PC-3 (cell line): ENCODE results near the gene LIMA1. TPM values are rescaled to one million over a fixed set of nuclear protein-coding genes. Genes with fewer than 3 reads are reported as not detected.

Experiments used
- ATAC-seq: fragments of 200-7000 bp; cut with Tn5 transposase; 2 replicates; pipeline ENCODE4 v1.9.1; 2020; ENCODE audit warnings: mild to moderate bottlenecking, moderate library complexity
- BruUV-seq: library from RNA; stranded (reverse); fragments of 400-500 nt; replicated peaks from 2 replicates; lab custom pipeline; 2021; lab: Mats Ljungman, UMichigan
- CTCF ChIA-PET: fragments of 300-600 bp; sonication (Branson Sonifier 250); formaldehyde crosslinking; loops from one replicate; lab custom pipeline; 2022; ENCODE audit warnings: antibody characterized with exemption; lab: Charles Lee
- POLR2A ChIA-PET: fragments of 300-600 bp; sonication (Branson Sonifier 250); formaldehyde crosslinking; loops from one replicate; lab custom pipeline; 2022; ENCODE audit warnings: antibody characterized with exemption; ENCODE audit not compliant: unreplicated experiment; lab: Charles Lee
- DNase-seq: peaks from one replicate; pipeline ENCODE4 v3.0.0-alpha.2; 2015
- H2AFZ ChIP-seq: fragments of 300-600 bp; sonication (generic); 2 replicates; pipeline ENCODE4 v1.6.0; 2016; ENCODE audit warnings: antibody characterized with exemption, low read length
- H3F3A ChIP-seq: fragments of 300-600 bp; sonication (generic); one replicate; pipeline ENCODE4 v1.6.0; 2017; ENCODE audit warnings: antibody characterized with exemption, low read length, control low read depth, mild to moderate bottlenecking; ENCODE audit not compliant: unreplicated experiment
- H3K27ac ChIP-seq: fragments of 300-600 bp; sonication (generic); 2 replicates; pipeline ENCODE4 v1.5.1; 2016; ENCODE audit warnings: mild to moderate bottlenecking, low read length
- H3K27me3 ChIP-seq: fragments of 300-600 bp; sonication (generic); 2 replicates; pipeline ENCODE4 v1.6.1; 2016; ENCODE audit warnings: low read length, mixed read lengths
- H3K36me3 ChIP-seq: fragments of 300-600 bp; sonication (generic); 2 replicates; pipeline ENCODE4 v1.6.1; 2016; ENCODE audit warnings: low read depth, mixed run types, low read length, mixed read lengths
- H3K4me1 ChIP-seq: fragments of 300-600 bp; sonication (generic); 2 replicates; pipeline ENCODE4 v1.5.1; 2016; ENCODE audit warnings: low read length; ENCODE audit not compliant: insufficient read depth
- H3K4me2 ChIP-seq: fragments of 300-600 bp; sonication (generic); 2 replicates; pipeline ENCODE4 v1.6.0; 2016; ENCODE audit warnings: low read length
- H3K4me3 ChIP-seq: fragments of 300-600 bp; sonication (generic); 2 replicates; pipeline ENCODE4 v1.5.1; 2016; ENCODE audit warnings: mild to moderate bottlenecking, low read length, mixed read lengths
- H3K79me2 ChIP-seq: fragments of 300-600 bp; sonication (generic); 2 replicates; pipeline ENCODE4 v1.6.1; 2017; ENCODE audit warnings: low read length, mixed read lengths
- H3K9ac ChIP-seq: fragments of 300-600 bp; sonication (generic); 2 replicates; pipeline ENCODE4 v1.6.0; 2016; ENCODE audit warnings: mild to moderate bottlenecking, low read length
- H3K9me2 ChIP-seq: fragments of 300-600 bp; sonication (generic); replicated peaks from 2 replicates; pipeline ENCODE4 v1.6.1; 2016; ENCODE audit warnings: mixed run types, low read length, mixed read lengths
- H3K9me3 ChIP-seq: fragments of 300-600 bp; sonication (generic); 2 replicates; pipeline ENCODE4 v1.6.1; 2016; ENCODE audit warnings: low read length, mixed read lengths
- H4K20me1 ChIP-seq: fragments of 300-600 bp; sonication (generic); 2 replicates; pipeline ENCODE4 v1.6.1; 2016; ENCODE audit warnings: low read length, mixed read lengths
- EZH2 ChIP-seq: fragments of 300-600 bp; sonication (generic); IDR thresholded peaks from one replicate; pipeline ENCODE4 v1.6.1; 2017; ENCODE audit warnings: antibody characterized with exemption, mild to moderate bottlenecking, low read length; ENCODE audit not compliant: unreplicated experiment
- EZH2phosphoT487 ChIP-seq: fragments of 300-600 bp; sonication (generic); IDR thresholded peaks from 2 replicates; pipeline ENCODE4 v1.6.1; 2018; ENCODE audit warnings: mild to moderate bottlenecking, antibody characterized with exemption, low read length, borderline replicate concordance
- intact Hi-C: fragments of 100-400 bp; cut with micrococcal nuclease; formaldehyde crosslinking; loops from 2 replicates; pipeline ENCODE4 v1.9.0; 2023
- total RNA-seq: library from RNA; depleted of rRNA; stranded (reverse); fragments of >200 nt; gene quantifications from 2 replicates; pipeline ENCODE4 v1.2.3, GENCODE V29; 2014
- TF ChIP-seq, protein P1 (sequence below): fragments of 300-600 bp; sonication (generic); conservative IDR thresholded peaks from 2 replicates; pipeline ENCODE4 v1.5.1; 2017; ENCODE audit warnings: antibody characterized with exemption, low read depth, mild to moderate bottlenecking, low read length

LIMA1 gene
- total RNA-seq, 1 experiment from 2014 or later, result 45.1 TPM

GRCh38 chr12:50234347-50234746 lies 49.0 kb downstream of the LIMA1 start:
- peak; percentile 88 for ATAC-seq
- Histone ChIP-seq H2AFZ (no peak overlapping the region), H4K20me1 (no peaks in the 10 kb centered on the region), H3K4me3 (no peak overlapping the region), H3K9me3 (no peaks in the 10 kb centered on the region), H3K9me2 (no peaks in the 10 kb centered on the region), H3K79me2 (no peaks in the 10 kb centered on the region), H3K27ac (peak overlapping the region; percentile 23; the same call in 1 of the 2 replicates), H3K9ac (no peak overlapping the region), H3F3A (no peaks in the 10 kb centered on the region), H3K4me1 (peaks cover 8% of the 10 kb centered on the region; the same call in 1 of the 2 replicates), H3K36me3 (no peaks in the 10 kb centered on the region), H3K27me3 (no peaks in the 10 kb centered on the region), H3K4me2 (no peak overlapping the region)
- ChIA-PET CTCF (no interaction called here), POLR2A (no interaction called here)
- intact Hi-C loops, result no loop called here
- no peak for TF ChIP-seq EZH2phosphoT487
- no peak for TF ChIP-seq EZH2
- TF ChIP-seq, protein P1, sequence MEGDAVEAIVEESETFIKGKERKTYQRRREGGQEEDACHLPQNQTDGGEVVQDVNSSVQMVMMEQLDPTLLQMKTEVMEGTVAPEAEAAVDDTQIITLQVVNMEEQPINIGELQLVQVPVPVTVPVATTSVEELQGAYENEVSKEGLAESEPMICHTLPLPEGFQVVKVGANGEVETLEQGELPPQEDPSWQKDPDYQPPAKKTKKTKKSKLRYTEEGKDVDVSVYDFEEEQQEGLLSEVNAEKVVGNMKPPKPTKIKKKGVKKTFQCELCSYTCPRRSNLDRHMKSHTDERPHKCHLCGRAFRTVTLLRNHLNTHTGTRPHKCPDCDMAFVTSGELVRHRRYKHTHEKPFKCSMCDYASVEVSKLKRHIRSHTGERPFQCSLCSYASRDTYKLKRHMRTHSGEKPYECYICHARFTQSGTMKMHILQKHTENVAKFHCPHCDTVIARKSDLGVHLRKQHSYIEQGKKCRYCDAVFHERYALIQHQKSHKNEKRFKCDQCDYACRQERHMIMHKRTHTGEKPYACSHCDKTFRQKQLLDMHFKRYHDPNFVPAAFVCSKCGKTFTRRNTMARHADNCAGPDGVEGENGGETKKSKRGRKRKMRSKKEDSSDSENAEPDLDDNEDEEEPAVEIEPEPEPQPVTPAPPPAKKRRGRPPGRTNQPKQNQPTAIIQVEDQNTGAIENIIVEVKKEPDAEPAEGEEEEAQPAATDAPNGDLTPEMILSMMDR, result no peak; the same call in 1 of the 2 replicates
- DNase-seq, result peak; percentile 68
- BruUV-seq, result no TSS peak

- H3K9me3 ChIP-seq, result no peaks in the 10 kb centered on the region
- no peaks in the 10 kb centered on the region for H3K36me3 ChIP-seq
- no peak overlapping the region for H3K27ac ChIP-seq
- no peak overlapping the region for H3K9ac ChIP-seq
- no peak overlapping the region for H3K4me2 ChIP-seq
- DNase-seq (no peak), ATAC-seq (no peak)
- peaks cover 8% of the 10 kb centered on the region; the same call in 1 of the 2 replicates for H3K4me1 ChIP-seq
- no TSS peak for BruUV-seq
- ChIA-PET CTCF (no interaction called here), POLR2A (no interaction called here)
- no peaks in the 10 kb centered on the region for H3K9me2 ChIP-seq
- H3K27me3 ChIP-seq, result no peaks in the 10 kb centered on the region
- no peaks in the 10 kb centered on the region for H3K79me2 ChIP-seq
- no peaks in the 10 kb centered on the region for H4K20me1 ChIP-seq
- no peak overlapping the region for H2AFZ ChIP-seq
- TF ChIP-seq EZH2phosphoT487 (no peak), EZH2 (no peak)
- TF ChIP-seq, protein P1, result no peak
- intact Hi-C loops, result no loop called here
- H3F3A ChIP-seq, result no peaks in the 10 kb centered on the region
- H3K4me3 ChIP-seq, result no peak overlapping the region
Observed at GRCh38 chr12:50232771-50233209, 50.5 kb downstream of the LIMA1 start.

GRCh38 chr12:50232206-50232605 lies 51.1 kb downstream of the LIMA1 start:
- intact Hi-C loops, result no loop called here
- CTCF ChIA-PET, result no interaction called here
- H3K9me3 ChIP-seq, result no peaks in the 10 kb centered on the region
- H3K79me2 ChIP-seq, result no peaks in the 10 kb centered on the region
- no peak for ATAC-seq
- peaks cover 8% of the 10 kb centered on the region; the same call in 1 of the 2 replicates for H3K4me1 ChIP-seq
- no peaks in the 10 kb centered on the region for H4K20me1 ChIP-seq
- no TSS peak for BruUV-seq
- TF ChIP-seq, protein P1, result no peak
- no peak for TF ChIP-seq EZH2
- no peak for TF ChIP-seq EZH2phosphoT487
- no peak for DNase-seq
- H2AFZ ChIP-seq, result no peak overlapping the region
- no peaks in the 10 kb centered on the region for H3K36me3 ChIP-seq
- H3K27ac ChIP-seq, result no peak overlapping the region
- no peaks in the 10 kb centered on the region for H3K9me2 ChIP-seq
- no peak overlapping the region for H3K4me2 ChIP-seq
- no peak overlapping the region for H3K4me3 ChIP-seq
- no peaks in the 10 kb centered on the region for H3K27me3 ChIP-seq
- no peak overlapping the region for H3K9ac ChIP-seq
- POLR2A ChIA-PET, result no interaction called here
- H3F3A ChIP-seq, result no peaks in the 10 kb centered on the region
